OCI-LY7 (cell line): ENCODE measurements around the gene CLSTN2. TPM values are rescaled to one million over a fixed set of nuclear protein-coding genes. Genes with fewer than 3 reads are reported as not detected.

Experiments used
- BruUV-seq: library from RNA; stranded (reverse); fragments of 400-500 nt; replicated peaks from 2 replicates; lab custom pipeline; 2021; lab: Mats Ljungman, UMichigan
- CTCF ChIA-PET: fragments of 300-600 bp; sonication (Branson Sonifier 250); formaldehyde crosslinking; loops from one replicate; lab custom pipeline; 2022; ENCODE audit warnings: antibody characterized with exemption; ENCODE audit not compliant: unreplicated experiment; lab: Charles Lee
- POLR2A ChIA-PET: fragments of 300-600 bp; sonication (Branson Sonifier 250); formaldehyde crosslinking; loops from one replicate; lab custom pipeline; 2022; ENCODE audit warnings: antibody characterized with exemption; lab: Charles Lee
- DNase-seq: peaks from one replicate; pipeline ENCODE4 v3.0.0-alpha.2; 2015; ENCODE audit warnings: low spot score
- H2AFZ ChIP-seq: fragments of 200-600 bp; sonication (generic), shearing (Covaris generic); 2 replicates; pipeline ENCODE4 v1.6.1; 2014; ENCODE audit warnings: mild to moderate bottlenecking, antibody characterized with exemption, low read length, moderate library complexity
- H3K27ac ChIP-seq: fragments of 200-600 bp; sonication (generic); 2 replicates; pipeline ENCODE4 v1.5.1; 2014; ENCODE audit warnings: mixed run types, low read depth, mild to moderate bottlenecking, moderate library complexity, low read length, inconsistent platforms; ENCODE audit not compliant: poor library complexity, severe bottlenecking
- H3K36me3 ChIP-seq: fragments of 200-600 bp; sonication (generic); 2 replicates; pipeline ENCODE4 v1.6.1; 2014; ENCODE audit warnings: mild to moderate bottlenecking, antibody characterized with exemption, low read length, moderate library complexity, mixed read lengths; ENCODE audit not compliant: insufficient read depth
- H3K4me1 ChIP-seq: fragments of 200-600 bp; sonication (generic); 2 replicates; pipeline ENCODE4 v1.5.1; 2014; ENCODE audit warnings: mild to moderate bottlenecking, low read length; ENCODE audit not compliant: insufficient read depth, poor library complexity, severe bottlenecking
- H3K4me2 ChIP-seq: fragments of 200-600 bp; sonication (generic); 2 replicates; pipeline ENCODE4 v1.6.1; 2014; ENCODE audit warnings: mild to moderate bottlenecking, low read length
- H3K4me3 ChIP-seq: fragments of 200-600 bp; sonication (generic); 2 replicates; pipeline ENCODE4 v1.5.1; 2014; ENCODE audit warnings: mild to moderate bottlenecking, low read depth, low read length; ENCODE audit not compliant: poor library complexity, severe bottlenecking
- H3K79me2 ChIP-seq: fragments of 200-600 bp; sonication (generic); 2 replicates; pipeline ENCODE4 v1.6.1; 2016; ENCODE audit warnings: low read depth, mild to moderate bottlenecking, low read length, moderate library complexity, mixed read lengths; ENCODE audit not compliant: insufficient read depth
- H3K9me2 ChIP-seq: fragments of 200-600 bp; sonication (generic); 2 replicates; pipeline ENCODE4 v1.6.1; 2016; ENCODE audit warnings: mild to moderate bottlenecking, low read length, mixed read lengths; ENCODE audit not compliant: insufficient read depth
- H3K9me3 ChIP-seq: fragments of 200-600 bp; sonication (generic); 2 replicates; pipeline ENCODE4 v1.6.1; 2014; ENCODE audit warnings: mild to moderate bottlenecking, mixed run types, low read length, mixed read lengths
- H4K20me1 ChIP-seq: fragments of 200-600 bp; sonication (generic); 2 replicates; pipeline ENCODE4 v1.6.1; 2014; ENCODE audit warnings: mild to moderate bottlenecking, antibody characterized with exemption, low read length, moderate library complexity, mixed read lengths; ENCODE audit not compliant: insufficient read depth
- CTCF ChIP-seq: fragments of 200-600 bp; sonication (generic); conservative IDR thresholded peaks from 2 replicates; pipeline ENCODE4 v1.5.1; 2014; ENCODE audit warnings: mild to moderate bottlenecking, antibody characterized with exemption, low read length, moderate library complexity, mixed read lengths
- EZH2phosphoT487 ChIP-seq: fragments of 200-600 bp; sonication (generic); IDR thresholded peaks from 2 replicates; pipeline ENCODE4 v1.6.1; 2018; ENCODE audit warnings: low read depth, borderline replicate concordance, mild to moderate bottlenecking, mixed run types, antibody characterized with exemption, low read length, moderate library complexity, mixed read lengths
- intact Hi-C: fragments of 100-400 bp; cut with micrococcal nuclease; formaldehyde crosslinking; loops from one replicate; pipeline ENCODE4 v1.10.0; 2022; ENCODE audit not compliant: unreplicated experiment
- total RNA-seq, 2 experiments: library from RNA; depleted of rRNA in 1 of 2; stranded (reverse); fragments of >200 nt in 1 of 2; shearing (Covaris generic) in 1 of 2; gene quantifications; 2 replicates each; pipeline ENCODE4 v1.2.3, GENCODE V29; 2014 to 2022

Gene CLSTN2
- total RNA-seq, 2 experiments from 2014 or later, result not detected

GRCh38 chr3:140510303-140510861 is 575.4 kb downstream of the CLSTN2 start:
- H3K4me3 ChIP-seq, result no peak overlapping the region
- no peak overlapping the region for H3K4me2 ChIP-seq
- TF ChIP-seq CTCF (no peak), EZH2phosphoT487 (no peak)
- POLR2A ChIA-PET, result no interaction called here
- no peak for DNase-seq
- no peak overlapping the region for H2AFZ ChIP-seq
- CTCF ChIA-PET, result no interaction called here
- BruUV-seq, result no TSS peak
- intact Hi-C loops, result no loop called here
- no peaks in the 10 kb centered on the region for H3K4me1 ChIP-seq
- no peaks in the 10 kb centered on the region for H3K9me2 ChIP-seq
- no peaks in the 10 kb centered on the region for H3K9me3 ChIP-seq
- H3K36me3 ChIP-seq, result no peaks in the 10 kb centered on the region
- no peaks in the 10 kb centered on the region for H4K20me1 ChIP-seq
- H3K27ac ChIP-seq, result no peak overlapping the region
- H3K79me2 ChIP-seq, result no peaks in the 10 kb centered on the region

- H4K20me1 ChIP-seq, result no peaks in the 10 kb centered on the region
- POLR2A ChIA-PET, result interaction anchor here (0.7 kb wide), 1 partner anchor 77 kb away, joined by 3 read pairs; no protein-coding TSS in a partner anchor
- no peak overlapping the region for H3K4me2 ChIP-seq
- BruUV-seq, result no TSS peak
- H3K36me3 ChIP-seq, result no peaks in the 10 kb centered on the region
- no peak overlapping the region for H3K27ac ChIP-seq
- no peak for DNase-seq
- TF ChIP-seq EZH2phosphoT487 (no peak), CTCF (no peak)
- intact Hi-C loops, result no loop called here
- H3K79me2 ChIP-seq, result no peaks in the 10 kb centered on the region
- CTCF ChIA-PET, result no interaction called here
- no peak overlapping the region for H2AFZ ChIP-seq
- H3K4me3 ChIP-seq, result no peak overlapping the region
- no peaks in the 10 kb centered on the region for H3K9me2 ChIP-seq
- no peaks in the 10 kb centered on the region for H3K4me1 ChIP-seq
- H3K9me3 ChIP-seq, result no peaks in the 10 kb centered on the region
Observed at GRCh38 chr3:140521751-140522445, 586.9 kb downstream of the CLSTN2 start.
